ENCODE data around the gene DLGAP1. TPM values are rescaled to one million over a fixed set of nuclear protein-coding genes. Genes with fewer than 3 reads are reported as not detected.

DLGAP1 gene
- total and polyA plus RNA-seq, 2 of the 8 experiments (the other 6 are each of a cell fraction or from before 2014, with no cell fraction given): 11.8 to 16.9 TPM

DNA sequence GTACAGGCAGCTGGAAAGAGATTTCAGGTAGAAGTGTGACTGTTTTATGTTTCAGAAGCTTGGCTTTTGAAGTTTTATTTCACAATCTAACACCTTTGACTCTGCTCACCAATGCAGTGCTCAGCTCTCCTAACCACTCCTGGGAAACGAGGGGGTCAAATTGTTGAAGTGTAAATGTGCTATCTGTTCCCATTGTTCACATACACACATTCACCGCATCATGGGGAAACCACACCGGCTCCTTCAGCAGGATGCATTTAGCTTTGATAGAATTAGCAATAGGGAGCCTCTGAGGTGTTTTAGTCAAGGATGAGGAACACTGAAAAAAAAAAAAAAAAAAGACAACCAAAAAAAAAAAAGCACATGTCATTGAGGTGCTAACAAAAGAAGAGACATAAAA lies 13.4 kb upstream of the DLGAP1 start:
- Histone ChIP-seq H3K9me3 (ENCODE audit: insufficient read depth in 2 of 2, low read depth in 1 of 2, low read length in 1 of 2) (no peaks in the 10 kb centered on the region), H3K4me2 (ENCODE audit: insufficient read depth in 1 of 2, low read depth in 2 of 2, low read length in 2 of 2) (peak overlapping the region in 1 of 2 experiments; percentile 43; a peak in 2 of 4 replicates), H2BK120ac (replicated peaks; ENCODE audit: low read depth, low read length) (no peak overlapping the region), H3K14ac (ENCODE audit: insufficient read length) (no peak overlapping the region), H3K56ac (replicated peaks; ENCODE audit: insufficient read length, low read depth, low read length) (no peak overlapping the region), H4K8ac (ENCODE audit: extremely low read depth, insufficient read depth, low read length) (no peak overlapping the region), H3K4me3 (ENCODE audit: extremely low read depth in 1 of 4, insufficient read depth in 2 of 4, low read depth in 3 of 4, low read length in 4 of 4) (peak overlapping the region in 1 of 4 experiments; percentile 23; a peak in 1 of 8 replicates), H2AK5ac (ENCODE audit: low read depth, low read length) (no peak overlapping the region), H3K36me3 (ENCODE audit: control insufficient read depth in 2 of 4, insufficient read depth in 4 of 4, low read length in 3 of 4) (no peaks in the 10 kb centered on the region), H4K5ac (ENCODE audit: insufficient read length, low read depth, low read length) (no peak overlapping the region), H2BK15ac (ENCODE audit: low read length) (no peak overlapping the region), H2BK20ac (ENCODE audit: low read length) (no peak overlapping the region), H3K4ac (replicated peaks; ENCODE audit: insufficient read length, low read depth, low read length) (no peak overlapping the region), H4K91ac (replicated peaks; ENCODE audit: insufficient read length, low read length) (no peak overlapping the region), H3K18ac (ENCODE audit: extremely low read depth, low read length) (no peak overlapping the region), H3K23ac (ENCODE audit: insufficient read length) (no peak overlapping the region), H3K27me3 (replicated peaks in 1 of 4; ENCODE audit: control insufficient read depth in 3 of 4, extremely low read depth in 1 of 4, insufficient read depth in 3 of 4, low read length in 3 of 4) (no peaks in the 10 kb centered on the region), H3K27ac (ENCODE audit: low read depth, low read length) (no peak overlapping the region), H2BK5ac (ENCODE audit: low read depth, low read length) (no peak overlapping the region), H2BK12ac (ENCODE audit: low read depth, low read length) (no peak overlapping the region), H4K20me1 (replicated peaks in 1 of 2; ENCODE audit: control insufficient read depth in 1 of 2, insufficient read depth in 2 of 2, low read length in 2 of 2) (no peaks in the 10 kb centered on the region), H3K79me2 (ENCODE audit: control insufficient read depth in 1 of 2, insufficient read depth in 2 of 2, low read length in 2 of 2) (no peaks in the 10 kb centered on the region), H2AFZ (ENCODE audit: low read length) (0 out of 2 replicates have a peak overlapping the region, but pooled peaks have one; percentile 24), H3K9ac (replicated peaks in 1 of 4; ENCODE audit: extremely low read depth in 1 of 4, low read depth in 3 of 4, low read length in 3 of 4) (no peak overlapping the region), H3K79me1 (ENCODE audit: low read depth, low read length) (no peaks in the 10 kb centered on the region), H3K23me2 (ENCODE audit: low read depth, low read length) (no peaks in the 10 kb centered on the region), H3K4me1 (replicated peaks in 1 of 4; ENCODE audit: control insufficient read depth in 3 of 4, insufficient read depth in 4 of 4, low read length in 3 of 4) (peaks cover 0 to 5% (median 3%) of the 10 kb centered on the region in 4 experiments; a peak in 4 of 7 replicates)
- peak; percentile 39 for FAIRE-seq
- WGBS, 2 experiments (ENCODE audit: extremely low coverage in 1 of 2, insufficient coverage in 1 of 2, insufficient read length in 1 of 2, insufficient replicate concordance in 2 of 2, low coverage in 1 of 2, low lambda C conversion rate in 2 of 2, missing lambda C conversion rate in 1 of 2): 20% methylated on average over 3 of the region's 3 CpGs; no CpG with 5 or more reads in 1 of the 2 experiments
- POLR2A ChIA-PET (ENCODE audit: partially characterized antibody): no interaction called here
- TF ChIP-seq JUND (IDR thresholded peaks at IDR 0.05; ENCODE audit: low read length): no peak
- no peak for TF ChIP-seq RBBP5 (IDR thresholded peaks at IDR 0.05; ENCODE audit: borderline replicate concordance, low read depth, low read length)
- TF ChIP-seq, protein P1, sequence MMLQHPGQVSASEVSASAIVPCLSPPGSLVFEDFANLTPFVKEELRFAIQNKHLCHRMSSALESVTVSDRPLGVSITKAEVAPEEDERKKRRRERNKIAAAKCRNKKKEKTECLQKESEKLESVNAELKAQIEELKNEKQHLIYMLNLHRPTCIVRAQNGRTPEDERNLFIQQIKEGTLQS (IDR thresholded peaks at IDR 0.05; ENCODE audit: insufficient read depth, low read depth, low read length): no peak
- TF ChIP-seq SRF (IDR thresholded peaks at IDR 0.05; ENCODE audit: low read depth, low read length): no peak
- TF ChIP-seq SP1 (IDR thresholded peaks at IDR 0.05; ENCODE audit: low read depth, low read length): no peak
- TF ChIP-seq POLR2AphosphoS5 (IDR thresholded peaks at IDR 0.05; ENCODE audit: low read depth, low read length): no peak
- no peak for DNase-seq (ENCODE audit: low read depth in 1 of 2, low spot score in 2 of 2)
- CTCF ChIA-PET (ENCODE audit: partially characterized antibody): interaction anchor here (1.5 kb wide), 1 partner anchor 12 kb away, joined by 5 read pairs; no protein-coding TSS in a partner anchor
